HL-60 (cell line): ENCODE results near the gene CERS6.

Experiments used
- DNase-seq, 2 experiments: peaks; one replicate each; pipeline ENCODE4 v3.0.0-alpha.2; 2010 to 2020; ENCODE audit warnings: low read depth in 1 of 2, low spot score in 1 of 2
- H3K27ac ChIP-seq: fragments of 250-450 bp; sonication (Bioruptor Pico); replicated peaks from 2 replicates; pipeline ENCODE4 v1.5.1; 2020; ENCODE audit warnings: mild to moderate bottlenecking, moderate library complexity
- H3K27me3 ChIP-seq: fragments of 250-450 bp; sonication (Bioruptor Pico); 2 replicates; pipeline ENCODE4 v1.5.1; 2021; ENCODE audit warnings: mild to moderate bottlenecking, moderate library complexity; ENCODE audit not compliant: insufficient read depth, poor library complexity, severe bottlenecking
- H3K4me3 ChIP-seq: replicated peaks from 2 replicates; pipeline ENCODE4 v1.5.1; 2011; ENCODE audit warnings: mild to moderate bottlenecking, control low read depth, low read length; ENCODE audit not compliant: insufficient read depth
- GABPA ChIP-seq: IDR thresholded peaks from 2 replicates; pipeline ENCODE4 v1.6.1; 2012; ENCODE audit warnings: low read depth
- POLR2AphosphoS5 ChIP-seq: IDR thresholded peaks from 2 replicates; pipeline ENCODE4 v1.6.1; 2012; ENCODE audit warnings: low read depth
- SPI1 ChIP-seq: IDR thresholded peaks from 2 replicates; pipeline ENCODE4 v1.6.1; 2012; ENCODE audit warnings: low read depth, mild to moderate bottlenecking, borderline replicate concordance
- TF ChIP-seq, protein P1 (sequence below): IDR thresholded peaks from 2 replicates; pipeline ENCODE4 v1.6.1; 2012; ENCODE audit warnings: low read depth; ENCODE audit not compliant: insufficient replicate concordance
- TF ChIP-seq, protein P2 (sequence below): IDR thresholded peaks from one replicate; pipeline ENCODE4 v1.5.1; 2011; ENCODE audit warnings: low read length, control low read depth, inconsistent platforms; ENCODE audit not compliant: insufficient read depth

The CERS6 gene

DNA sequence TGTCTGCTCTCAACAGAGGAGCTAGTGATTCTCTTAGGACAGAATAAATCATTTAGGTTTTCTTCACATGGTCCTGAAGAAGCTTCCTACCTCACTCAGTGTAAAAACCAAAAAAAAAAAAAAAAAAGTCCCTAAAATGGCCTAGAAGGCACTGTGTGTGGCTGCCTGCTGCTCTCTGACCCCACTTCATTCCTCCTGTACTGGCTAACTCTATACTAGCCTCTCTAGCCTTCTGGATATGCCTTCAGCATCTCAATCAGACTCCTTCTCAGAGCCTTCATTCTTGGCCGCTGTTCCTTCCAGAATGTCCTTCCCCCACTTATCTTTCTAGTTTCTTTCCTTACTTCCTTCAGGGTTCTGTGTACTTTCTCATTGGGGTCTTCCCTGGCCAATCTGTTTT is 82.1 kb downstream of the CERS6 start:
- no peak overlapping the region for H3K27ac ChIP-seq
- no peak overlapping the region for H3K4me3 ChIP-seq
- no peaks in the 10 kb centered on the region for H3K27me3 ChIP-seq
- TF ChIP-seq POLR2AphosphoS5 (no peak), SPI1 (no peak), GABPA (no peak)
- TF ChIP-seq, protein P1, sequence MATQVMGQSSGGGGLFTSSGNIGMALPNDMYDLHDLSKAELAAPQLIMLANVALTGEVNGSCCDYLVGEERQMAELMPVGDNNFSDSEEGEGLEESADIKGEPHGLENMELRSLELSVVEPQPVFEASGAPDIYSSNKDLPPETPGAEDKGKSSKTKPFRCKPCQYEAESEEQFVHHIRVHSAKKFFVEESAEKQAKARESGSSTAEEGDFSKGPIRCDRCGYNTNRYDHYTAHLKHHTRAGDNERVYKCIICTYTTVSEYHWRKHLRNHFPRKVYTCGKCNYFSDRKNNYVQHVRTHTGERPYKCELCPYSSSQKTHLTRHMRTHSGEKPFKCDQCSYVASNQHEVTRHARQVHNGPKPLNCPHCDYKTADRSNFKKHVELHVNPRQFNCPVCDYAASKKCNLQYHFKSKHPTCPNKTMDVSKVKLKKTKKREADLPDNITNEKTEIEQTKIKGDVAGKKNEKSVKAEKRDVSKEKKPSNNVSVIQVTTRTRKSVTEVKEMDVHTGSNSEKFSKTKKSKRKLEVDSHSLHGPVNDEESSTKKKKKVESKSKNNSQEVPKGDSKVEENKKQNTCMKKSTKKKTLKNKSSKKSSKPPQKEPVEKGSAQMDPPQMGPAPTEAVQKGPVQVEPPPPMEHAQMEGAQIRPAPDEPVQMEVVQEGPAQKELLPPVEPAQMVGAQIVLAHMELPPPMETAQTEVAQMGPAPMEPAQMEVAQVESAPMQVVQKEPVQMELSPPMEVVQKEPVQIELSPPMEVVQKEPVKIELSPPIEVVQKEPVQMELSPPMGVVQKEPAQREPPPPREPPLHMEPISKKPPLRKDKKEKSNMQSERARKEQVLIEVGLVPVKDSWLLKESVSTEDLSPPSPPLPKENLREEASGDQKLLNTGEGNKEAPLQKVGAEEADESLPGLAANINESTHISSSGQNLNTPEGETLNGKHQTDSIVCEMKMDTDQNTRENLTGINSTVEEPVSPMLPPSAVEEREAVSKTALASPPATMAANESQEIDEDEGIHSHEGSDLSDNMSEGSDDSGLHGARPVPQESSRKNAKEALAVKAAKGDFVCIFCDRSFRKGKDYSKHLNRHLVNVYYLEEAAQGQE, result no peak
- TF ChIP-seq, protein P2, sequence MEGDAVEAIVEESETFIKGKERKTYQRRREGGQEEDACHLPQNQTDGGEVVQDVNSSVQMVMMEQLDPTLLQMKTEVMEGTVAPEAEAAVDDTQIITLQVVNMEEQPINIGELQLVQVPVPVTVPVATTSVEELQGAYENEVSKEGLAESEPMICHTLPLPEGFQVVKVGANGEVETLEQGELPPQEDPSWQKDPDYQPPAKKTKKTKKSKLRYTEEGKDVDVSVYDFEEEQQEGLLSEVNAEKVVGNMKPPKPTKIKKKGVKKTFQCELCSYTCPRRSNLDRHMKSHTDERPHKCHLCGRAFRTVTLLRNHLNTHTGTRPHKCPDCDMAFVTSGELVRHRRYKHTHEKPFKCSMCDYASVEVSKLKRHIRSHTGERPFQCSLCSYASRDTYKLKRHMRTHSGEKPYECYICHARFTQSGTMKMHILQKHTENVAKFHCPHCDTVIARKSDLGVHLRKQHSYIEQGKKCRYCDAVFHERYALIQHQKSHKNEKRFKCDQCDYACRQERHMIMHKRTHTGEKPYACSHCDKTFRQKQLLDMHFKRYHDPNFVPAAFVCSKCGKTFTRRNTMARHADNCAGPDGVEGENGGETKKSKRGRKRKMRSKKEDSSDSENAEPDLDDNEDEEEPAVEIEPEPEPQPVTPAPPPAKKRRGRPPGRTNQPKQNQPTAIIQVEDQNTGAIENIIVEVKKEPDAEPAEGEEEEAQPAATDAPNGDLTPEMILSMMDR, result no peak
- DNase-seq, result no peak

DNA sequence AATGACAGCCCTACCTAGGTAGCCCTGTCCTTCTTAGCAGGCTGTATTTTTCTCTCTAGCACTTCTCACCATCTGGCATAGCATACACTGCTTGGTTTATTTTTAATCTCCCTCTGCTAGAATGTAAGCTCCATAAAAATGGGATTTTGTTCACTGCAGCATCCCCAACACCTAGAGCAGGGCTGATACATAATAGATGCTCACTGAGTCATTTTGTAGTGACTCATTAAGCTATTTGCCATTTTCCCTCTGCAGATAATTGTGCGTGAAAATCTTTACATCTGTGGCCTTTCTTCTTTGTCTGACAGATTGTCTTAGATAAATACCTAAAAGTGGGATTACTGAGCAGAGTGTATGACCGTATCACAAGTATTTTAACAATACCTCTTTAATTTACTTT is 82.5 kb downstream of the CERS6 start:
- TF ChIP-seq SPI1 (no peak), GABPA (no peak), POLR2AphosphoS5 (no peak)
- TF ChIP-seq, protein P2, result no peak
- TF ChIP-seq, protein P1, result no peak
- Histone ChIP-seq H3K27ac (no peak overlapping the region), H3K4me3 (no peak overlapping the region), H3K27me3 (no peaks in the 10 kb centered on the region)
- DNase-seq, result no peak

DNA sequence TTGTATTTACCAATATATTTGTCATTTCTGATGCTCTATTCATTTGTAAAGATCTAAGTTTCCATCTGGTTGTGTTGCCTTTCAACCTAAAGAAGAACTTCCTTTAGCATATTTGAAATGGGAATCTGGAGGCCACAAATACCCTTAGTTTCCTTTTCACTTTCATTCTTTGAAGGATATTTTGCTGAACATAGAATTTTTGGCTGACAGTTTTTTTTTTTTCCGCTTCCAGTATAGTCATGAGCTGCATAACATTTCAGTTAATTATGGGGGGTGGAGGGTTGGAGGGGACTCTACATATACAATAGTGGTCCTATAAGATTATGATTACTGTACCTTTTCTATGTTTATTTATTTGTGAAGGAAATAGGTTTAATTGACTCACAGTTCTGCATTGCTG is 83.9 kb downstream of the CERS6 start:
- TF ChIP-seq POLR2AphosphoS5 (no peak), GABPA (no peak), SPI1 (no peak)
- TF ChIP-seq, protein P1, result no peak
- TF ChIP-seq, protein P2, result no peak
- no peak overlapping the region for H3K4me3 ChIP-seq
- DNase-seq, result no peak
- no peaks in the 10 kb centered on the region for H3K27me3 ChIP-seq
- no peak overlapping the region for H3K27ac ChIP-seq
